ENCODE measurements around the gene CPN2. TPM values are rescaled to one million over a fixed set of nuclear protein-coding genes. Genes with fewer than 3 reads are reported as not detected.

Gene CPN2
- total RNA-seq, 1 experiment from 2014 or later = not detected

GRCh38 chr3:194355379-194355778 lies 4.3 kb upstream of the CPN2 start:
- DNase-seq = no peak
- Histone ChIP-seq H3K23me2 (ENCODE audit: insufficient read length, low read depth, low read length, poor library complexity, severe bottlenecking) (no peaks in the 10 kb centered on the region), H3K4ac (ENCODE audit: low read depth, low read length) (no peak overlapping the region), H2BK5ac (ENCODE audit: insufficient read length, low read length) (no peak overlapping the region), H3K79me1 (ENCODE audit: insufficient read depth, low read depth, low read length, poor library complexity, severe bottlenecking) (no peaks in the 10 kb centered on the region), H3K23ac (ENCODE audit: insufficient read length, low read depth, low read length) (no peak overlapping the region), H3K18ac (ENCODE audit: insufficient read length, low read depth, low read length) (no peak overlapping the region), H4K20me1 (ENCODE audit: control insufficient read depth, insufficient read depth, insufficient read length) (no peaks in the 10 kb centered on the region), H2AK5ac (ENCODE audit: insufficient read length, low read length) (no peak overlapping the region), H3K79me2 (ENCODE audit: insufficient read depth, low read length) (no peaks in the 10 kb centered on the region), H3K9ac (ENCODE audit: extremely low read depth, insufficient read length, low read length) (no peak overlapping the region), H3K56ac (ENCODE audit: insufficient read length, low read depth, low read length) (no peak overlapping the region), H3K14ac (ENCODE audit: insufficient read depth, low read length) (no peak overlapping the region), H4K5ac (ENCODE audit: insufficient read length, low read depth, low read length) (no peak overlapping the region), H4K8ac (replicated peaks; ENCODE audit: insufficient read length, low read depth, low read length) (no peak overlapping the region), H2BK120ac (ENCODE audit: low read depth, low read length, poor library complexity, severe bottlenecking) (no peak overlapping the region), H2BK12ac (ENCODE audit: insufficient read length, low read depth, low read length) (no peak overlapping the region), H3K27me3 (ENCODE audit: insufficient read depth, low read length) (no peaks in the 10 kb centered on the region), H4K91ac (ENCODE audit: insufficient read length, low read depth, low read length) (no peak overlapping the region), H3K27ac (ENCODE audit: insufficient read length, low read depth, low read length) (no peak overlapping the region), H3K9me3 (ENCODE audit: control insufficient read depth, low read depth, low read length) (no peaks in the 10 kb centered on the region), H3T11ph (ENCODE audit: low read length) (no peak overlapping the region), H2AFZ (ENCODE audit: low read length) (no peak overlapping the region), H3K4me2 (ENCODE audit: insufficient read depth, insufficient read length, low read length) (no peak overlapping the region), H2BK20ac (ENCODE audit: low read depth, low read length, poor library complexity, severe bottlenecking) (no peak overlapping the region), H3K4me1 (ENCODE audit: insufficient read depth, low read length) (no peaks in the 10 kb centered on the region), H2BK15ac (ENCODE audit: low read depth, low read length) (no peak overlapping the region)
- peaks cover 11% of the 10 kb centered on the region for H3K27me3 Mint-ChIP-seq (ENCODE audit: low read depth)
- no peak overlapping the region for H3K27ac Mint-ChIP-seq
- H3K36me3 Mint-ChIP-seq (ENCODE audit: insufficient read depth in 1 of 3, low read depth in 3 of 3) = no peaks in the 10 kb centered on the region
- H3K4me3 Mint-ChIP-seq = no peak overlapping the region
- no peaks in the 10 kb centered on the region for H3K9me3 Mint-ChIP-seq
- no CpG with 5 or more reads among the region's 7 CpGs for WGBS (ENCODE audit: extremely low coverage, insufficient read length, low lambda C conversion rate)
- peaks cover 6 to 9% of the 10 kb centered on the region in 2 experiments for H3K4me1 Mint-ChIP-seq
- TF ChIP-seq CTCF (conservative IDR thresholded peaks at IDR 0.05) = no peak

Measured in H9 (cell line).